GM11168 (cell line): ENCODE results near the gene HBA2.
"Not testable (repeated sequence)": the region's sequence is repeated elsewhere in the genome, so short reads cannot be mapped to it uniquely, and the experiment has no call there.

ENCODE experiments used
- in situ Hi-C: fragments of 300-500 bp; cut with MboI; formaldehyde crosslinking; loops from one replicate; pipeline ENCODE4 v1.12.0; 2022; ENCODE audit warnings: low sequenced_read_pairs; ENCODE audit not compliant: unreplicated experiment

HBA2 gene

DNA sequence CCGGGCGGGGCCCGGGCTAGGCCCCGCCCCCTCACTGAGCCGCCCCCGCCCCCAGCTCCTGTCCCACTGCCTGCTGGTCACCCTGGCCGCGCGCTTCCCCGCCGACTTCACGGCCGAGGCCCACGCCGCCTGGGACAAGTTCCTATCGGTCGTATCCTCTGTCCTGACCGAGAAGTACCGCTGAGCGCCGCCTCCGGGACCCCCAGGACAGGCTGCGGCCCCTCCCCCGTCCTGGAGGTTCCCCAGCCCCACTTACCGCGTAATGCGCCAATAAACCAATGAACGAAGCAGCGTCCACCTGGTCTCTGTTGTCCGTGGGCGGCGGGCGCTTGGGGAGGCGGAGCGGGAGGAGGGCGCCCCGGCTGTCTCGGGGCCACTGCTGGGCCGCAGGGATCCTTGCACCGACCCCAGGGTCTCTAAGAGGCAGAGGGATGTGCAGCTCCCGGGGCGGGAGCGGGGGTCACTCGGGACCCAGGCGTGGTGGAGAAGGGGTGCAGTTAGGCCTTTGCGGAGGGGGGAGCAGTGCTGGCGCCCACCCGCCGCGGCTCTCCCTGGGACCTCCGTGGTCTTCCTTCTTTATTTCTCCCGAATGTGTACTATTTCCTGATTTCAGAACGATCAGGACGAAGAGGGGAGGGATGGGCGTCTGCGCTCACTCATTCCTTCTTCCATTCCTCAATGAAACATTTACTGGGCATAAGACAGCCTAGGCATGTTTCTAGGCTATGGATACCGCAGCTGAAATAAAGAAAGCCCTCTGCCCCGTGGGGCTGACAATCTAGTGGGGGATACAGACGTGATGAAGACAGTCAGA, 18.3 kb upstream of the HBA2 start:
- in situ Hi-C loops: no loop called here

DNA sequence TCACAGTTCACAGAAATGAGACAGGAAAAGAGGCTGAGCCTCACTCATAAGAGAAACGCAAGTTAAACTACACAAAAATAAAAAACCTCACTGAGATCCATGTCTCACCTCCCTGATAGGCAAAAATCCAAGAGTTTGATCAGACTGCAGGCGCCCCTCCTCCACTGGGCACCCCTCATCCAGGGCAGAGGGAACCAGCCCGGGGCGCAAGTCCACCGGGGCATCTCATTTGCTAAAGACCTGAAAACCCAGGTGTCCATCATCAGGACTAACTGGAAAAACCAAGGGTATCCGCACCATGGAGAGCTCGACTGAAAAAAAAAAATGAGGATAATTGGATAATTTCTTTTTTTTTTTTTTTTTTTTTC, 17.7 kb upstream of the HBA2 start:
- in situ Hi-C loops: no loop called here

DNA sequence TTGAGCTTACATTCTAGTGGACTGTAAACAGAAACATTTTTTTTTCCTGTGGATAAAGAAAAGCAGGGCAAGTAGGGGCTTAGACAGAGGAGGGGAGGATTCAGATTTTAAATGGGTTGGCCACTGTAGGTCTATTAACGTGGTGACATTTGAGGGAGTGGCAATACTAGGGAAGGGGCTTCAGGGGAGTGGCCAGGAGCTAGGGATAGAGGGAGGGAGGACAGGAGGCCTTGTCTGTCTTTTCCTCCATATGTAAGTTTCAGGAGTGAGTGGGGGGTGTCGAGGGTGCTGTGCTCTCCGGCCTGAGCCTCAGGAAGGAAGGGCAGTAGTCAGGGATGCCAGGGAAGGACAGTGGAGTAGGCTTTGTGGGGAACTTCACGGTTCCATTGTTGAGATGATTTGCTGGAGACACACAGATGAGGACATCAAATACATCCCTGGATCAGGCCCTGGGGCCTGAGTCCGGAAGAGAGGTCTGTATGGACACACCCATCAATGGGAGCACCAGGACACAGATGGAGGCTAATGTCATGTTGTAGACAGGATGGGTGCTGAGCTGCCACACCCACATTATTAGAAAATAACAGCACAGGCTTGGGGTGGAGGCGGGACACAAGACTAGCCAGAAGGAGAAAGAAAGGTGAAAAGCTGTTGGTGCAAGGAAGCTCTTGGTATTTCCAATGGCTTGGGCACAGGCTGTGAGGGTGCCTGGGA, 13.4 kb upstream of the HBA2 start:
- in situ Hi-C loops: no loop called here

GRCh38 chr16:160242-160641, 12.4 kb upstream of the HBA2 start:
- in situ Hi-C loops: not testable (repeated sequence)

DNA sequence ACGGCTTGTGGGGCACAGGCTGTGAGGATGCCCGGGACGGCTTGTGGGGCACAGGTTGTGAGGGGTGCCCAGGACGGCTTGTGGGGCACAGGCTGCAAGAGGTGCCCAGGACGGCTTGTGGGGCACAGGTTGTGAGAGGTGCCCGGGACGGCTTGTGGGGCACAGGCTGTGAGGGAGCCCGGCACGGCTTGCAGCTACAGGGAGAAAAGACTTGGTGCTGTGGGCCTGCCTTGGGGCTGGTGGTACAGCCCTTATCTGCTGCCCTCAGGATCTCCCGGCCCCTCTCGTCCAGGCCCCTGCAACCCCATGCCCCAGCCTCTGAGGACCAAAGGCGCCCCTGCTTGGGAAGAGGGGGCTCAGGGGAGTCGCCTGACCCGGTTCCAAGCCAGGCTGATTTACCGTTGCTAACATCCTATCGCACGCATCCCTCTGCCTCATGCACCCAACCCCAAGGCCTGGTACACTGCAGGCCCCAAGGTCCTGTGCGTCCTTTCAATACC, 11.9 kb upstream of the HBA2 start:
- in situ Hi-C loops: no loop called here

DNA sequence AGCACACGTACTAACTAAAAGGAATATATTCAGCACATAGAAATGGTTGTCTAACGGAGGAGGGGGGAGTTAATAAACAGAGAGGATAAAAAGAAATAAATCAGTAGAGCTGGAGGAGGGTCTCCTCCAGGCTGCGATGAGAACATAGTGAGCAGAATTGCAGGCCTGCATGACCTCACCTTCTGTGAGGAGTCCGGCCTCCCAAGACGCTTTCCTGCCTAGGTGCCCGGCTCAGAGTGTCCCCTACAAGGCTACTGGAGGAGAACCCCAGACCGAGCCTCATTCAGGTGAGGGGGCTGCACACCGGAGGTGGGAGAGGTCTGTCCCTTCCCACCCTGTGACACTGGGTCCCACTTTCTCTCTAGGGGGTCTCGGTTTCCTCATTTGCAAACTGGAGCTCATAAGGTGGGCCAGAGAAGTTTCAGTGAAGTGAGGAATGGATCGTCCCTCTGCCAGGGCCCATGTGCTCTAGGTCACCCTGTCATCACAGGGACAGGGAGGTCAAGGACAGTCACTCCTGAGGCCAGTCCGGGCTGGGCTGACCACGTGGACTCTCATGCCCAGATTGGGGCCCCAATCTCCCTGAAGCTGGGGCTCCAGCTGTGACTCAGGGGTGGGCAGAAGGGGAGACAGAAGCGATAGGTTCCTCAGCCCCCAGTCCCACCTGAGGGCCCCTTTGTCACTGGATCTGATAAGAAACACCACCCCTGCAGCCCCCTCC, 10.2 kb upstream of the HBA2 start:
- in situ Hi-C loops: no loop called here

GRCh38 chr16:163139-163538, 9.5 kb upstream of the HBA2 start:
- in situ Hi-C loops: not testable (repeated sequence)

GRCh38 chr16:163696-164095, 9.0 kb upstream of the HBA2 start:
- in situ Hi-C loops: not testable (repeated sequence)

- in situ Hi-C loops: not testable (repeated sequence)
These were observed 8.4 kb upstream of the HBA2 start for GRCh38 chr16:164134-164823.

DNA sequence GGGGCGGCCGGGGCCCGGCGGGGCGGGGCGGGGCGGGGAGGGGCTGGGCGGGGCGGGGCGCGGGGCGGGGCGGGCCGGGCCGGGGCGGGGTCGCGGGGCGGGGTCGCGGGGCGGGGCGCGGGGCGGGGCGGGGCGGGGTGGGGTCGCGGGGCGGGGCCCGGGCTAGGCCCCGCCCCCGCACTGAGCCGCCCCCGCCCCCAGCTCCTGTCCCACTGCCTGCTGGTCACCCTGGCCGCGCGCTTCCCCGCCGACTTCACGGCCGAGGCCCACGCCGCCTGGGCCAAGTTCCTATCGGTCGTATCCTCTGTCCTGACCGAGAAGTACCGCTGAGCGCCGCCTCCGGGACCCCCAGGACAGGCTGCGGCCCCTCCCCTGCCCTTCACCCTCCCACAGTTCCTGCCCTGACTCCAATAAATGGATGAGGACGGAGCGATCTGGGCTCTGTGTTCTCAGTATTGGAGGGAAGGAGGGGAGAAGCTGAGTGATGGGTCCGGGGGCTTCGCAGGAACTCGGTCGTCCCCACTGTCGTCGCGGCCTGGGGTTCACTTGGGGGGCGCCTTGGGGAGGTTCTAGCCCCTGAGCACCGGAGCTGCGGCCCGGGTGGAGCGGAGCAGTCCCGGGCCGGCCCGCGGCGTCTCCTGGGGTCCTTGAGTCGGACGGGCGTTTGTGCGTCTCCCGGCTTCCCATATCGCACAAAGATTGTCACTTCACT, 7.7 kb upstream of the HBA2 start:
- in situ Hi-C loops: no loop called here

- in situ Hi-C loops: no loop called here
These were observed 6.9 kb upstream of the HBA2 start, which contains the start of gene HBM for GRCh38 chr16:165539-166374. HBM (plus strand) TSS chr16:165978; CDS start chr16:165998, 20 bp downstream.

DNA sequence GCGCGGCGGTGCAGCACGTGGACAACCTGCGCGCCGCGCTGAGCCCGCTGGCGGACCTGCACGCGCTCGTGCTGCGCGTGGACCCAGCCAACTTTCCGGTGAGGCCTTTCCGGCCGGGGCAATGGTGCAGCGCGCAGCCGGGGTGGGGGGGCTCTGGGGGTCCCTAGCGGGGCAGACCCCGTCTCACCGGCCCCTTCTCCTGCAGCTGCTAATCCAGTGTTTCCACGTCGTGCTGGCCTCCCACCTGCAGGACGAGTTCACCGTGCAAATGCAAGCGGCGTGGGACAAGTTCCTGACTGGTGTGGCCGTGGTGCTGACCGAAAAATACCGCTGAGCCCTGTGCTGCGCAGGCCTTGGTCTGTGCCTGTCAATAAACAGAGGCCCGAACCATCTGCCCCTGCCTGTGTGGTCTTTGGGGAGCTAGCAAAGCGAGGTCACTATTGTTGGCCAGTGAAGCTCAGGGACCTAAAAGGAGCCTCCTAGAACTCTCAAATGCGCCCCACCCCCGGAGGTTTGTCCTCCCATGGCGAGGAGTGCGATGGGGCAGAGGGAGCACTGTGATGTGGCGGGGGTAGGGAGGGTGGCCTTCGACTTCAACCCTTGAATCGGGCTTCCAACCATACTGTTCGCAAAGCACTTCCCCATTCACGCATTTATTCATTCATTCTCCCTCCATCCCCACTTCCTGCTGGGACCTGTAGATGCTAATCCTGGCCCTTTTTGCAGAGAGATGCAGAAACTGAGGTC, 6.1 kb upstream of the HBA2 start:
- in situ Hi-C loops: no loop called here

GRCh38 chr16:167122-167690, 5.5 kb upstream of the HBA2 start:
- in situ Hi-C loops: no loop called here

GRCh38 chr16:168424-168823, 4.3 kb upstream of the HBA2 start:
- in situ Hi-C loops: no loop called here

GRCh38 chr16:169014-169413, 3.7 kb upstream of the HBA2 start:
- in situ Hi-C loops: no loop called here

DNA sequence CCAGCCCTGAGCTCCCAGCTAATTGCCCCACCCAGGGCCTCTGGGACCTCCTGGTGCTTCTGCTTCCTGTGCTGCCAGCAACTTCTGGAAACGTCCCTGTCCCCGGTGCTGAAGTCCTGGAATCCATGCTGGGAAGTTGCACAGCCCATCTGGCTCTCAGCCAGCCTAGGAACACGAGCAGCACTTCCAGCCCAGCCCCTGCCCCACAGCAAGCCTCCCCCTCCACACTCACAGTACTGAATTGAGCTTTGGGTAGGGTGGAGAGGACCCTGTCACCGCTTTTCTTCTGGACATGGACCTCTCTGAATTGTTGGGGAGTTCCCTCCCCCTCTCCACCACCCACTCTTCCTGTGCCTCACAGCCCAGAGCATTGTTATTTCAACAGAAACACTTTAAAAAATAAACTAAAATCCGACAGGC, 2.6 kb upstream of the HBA2 start:
- in situ Hi-C loops: not testable (repeated sequence)

GRCh38 chr16:170788-171187, 1.9 kb upstream of the HBA2 start:
- in situ Hi-C loops: no loop called here
